NCI-H2196 treated with DMSO at 0.1 percent for 48 hours (cell line): ENCODE results near the gene ZNF423.
"Not testable (repeated sequence)": the region's sequence is repeated elsewhere in the genome, so short reads cannot be mapped to it uniquely, and the experiment has no call there.

ENCODE experiments used
- DNase-seq: peaks from one replicate; lab custom pipeline; 2025; ENCODE audit not compliant: unreplicated experiment; lab: John Stamatoyannopoulos, UW

The ZNF423 gene

DNA sequence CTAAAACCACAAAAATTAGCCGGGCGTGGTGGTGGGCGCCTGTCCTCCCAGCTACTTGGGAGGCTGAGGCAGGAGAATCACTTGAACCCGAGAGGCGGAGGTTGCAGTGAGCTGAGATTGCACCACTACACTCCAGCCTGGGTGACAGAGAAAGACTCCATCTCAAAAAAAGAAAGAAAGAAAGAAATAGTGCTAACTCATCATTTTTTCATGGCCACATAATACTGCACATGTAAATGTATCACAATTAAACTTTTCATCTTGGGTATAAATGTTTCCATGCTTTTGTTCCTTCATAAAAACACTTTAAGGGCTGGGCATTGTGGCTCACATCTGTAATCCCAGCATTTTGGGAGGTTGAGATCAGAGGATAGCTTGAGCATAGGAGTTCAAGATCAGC, 15.9 kb upstream of the ZNF423 start:
- not testable (repeated sequence) for DNase-seq

DNA sequence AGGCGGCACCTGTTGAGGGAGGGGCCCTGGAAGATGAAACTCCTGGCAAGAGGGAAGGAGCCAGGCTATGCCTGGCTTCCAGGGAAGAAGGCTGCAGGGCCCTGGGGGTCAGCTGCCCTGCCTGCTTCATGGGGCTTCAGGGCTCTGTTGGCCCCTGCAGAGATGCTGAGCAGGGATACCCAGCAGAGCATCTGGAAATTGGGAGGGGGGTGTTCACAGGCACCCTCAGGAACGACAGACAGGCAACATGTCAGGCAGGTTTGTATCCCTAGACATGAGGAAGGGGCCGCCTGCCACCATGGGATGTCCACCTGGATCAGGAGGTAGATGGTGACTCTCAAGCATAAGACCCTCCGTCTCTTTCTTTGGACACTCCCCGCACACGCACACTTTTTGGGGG, 13.8 kb upstream of the ZNF423 start:
- no peak for DNase-seq

DNA sequence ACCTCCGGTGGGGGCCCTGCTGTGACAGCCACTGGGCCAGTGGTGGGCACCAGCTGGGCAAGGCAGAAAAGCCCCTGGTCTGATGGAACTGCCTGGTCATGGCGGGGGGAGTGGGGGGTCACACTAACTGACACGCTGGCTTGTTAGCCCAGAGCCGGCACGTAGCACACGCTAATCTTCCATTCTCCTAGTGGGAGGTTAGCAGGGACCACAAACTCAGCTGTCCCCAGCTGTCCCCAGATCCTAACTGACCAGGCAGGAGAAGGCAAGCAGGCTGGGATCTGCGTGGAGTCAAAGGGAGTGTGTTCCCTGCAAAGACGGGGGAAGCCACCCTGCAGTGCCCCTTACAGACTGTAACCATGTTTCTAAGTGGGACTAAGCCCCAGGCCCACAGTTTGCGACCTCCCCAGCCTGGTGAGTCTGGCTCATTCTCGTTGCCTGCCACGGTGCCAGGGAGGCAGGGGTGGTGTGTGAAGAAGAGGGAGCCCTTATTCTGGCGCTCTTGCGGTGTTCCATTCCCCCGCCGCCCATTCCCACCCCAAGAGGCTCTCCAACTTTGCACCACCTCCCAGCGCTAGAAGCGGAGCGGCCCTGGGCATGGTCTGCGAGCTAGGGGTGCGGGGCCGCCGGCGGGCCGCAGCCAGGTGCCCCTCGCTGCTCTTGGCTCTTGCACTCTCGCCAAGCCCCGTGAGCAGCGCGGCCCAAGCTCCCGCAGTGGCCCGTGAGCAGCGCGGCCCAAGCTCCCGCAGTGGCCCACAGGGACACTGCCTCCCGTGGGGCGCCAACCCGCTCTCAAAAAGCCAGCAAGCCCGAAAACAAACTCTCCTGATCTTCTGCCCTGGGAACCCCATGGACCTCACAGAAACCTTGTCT, 12.1 kb upstream of the ZNF423 start:
- no peak for DNase-seq

DNA sequence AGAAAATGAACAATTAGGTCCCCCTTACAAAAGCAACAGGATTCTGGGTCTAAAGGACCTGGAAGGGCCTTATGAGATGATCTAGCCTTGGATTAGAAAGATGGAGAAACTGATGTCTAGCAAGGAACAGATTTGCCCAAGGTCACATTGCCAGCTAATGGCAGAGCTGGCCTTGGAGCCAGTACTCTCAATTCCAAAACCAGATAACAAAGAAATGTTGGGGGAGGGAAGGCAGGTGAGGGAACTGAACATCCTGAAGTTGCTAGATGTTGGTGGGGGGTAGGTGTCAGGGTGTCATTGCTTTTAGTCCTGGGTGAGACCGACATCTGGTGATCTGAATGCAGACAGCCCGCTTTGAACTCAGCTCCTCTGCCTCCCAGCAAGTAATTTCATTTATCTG, 11.3 kb upstream of the ZNF423 start:
- no peak for DNase-seq

DNA sequence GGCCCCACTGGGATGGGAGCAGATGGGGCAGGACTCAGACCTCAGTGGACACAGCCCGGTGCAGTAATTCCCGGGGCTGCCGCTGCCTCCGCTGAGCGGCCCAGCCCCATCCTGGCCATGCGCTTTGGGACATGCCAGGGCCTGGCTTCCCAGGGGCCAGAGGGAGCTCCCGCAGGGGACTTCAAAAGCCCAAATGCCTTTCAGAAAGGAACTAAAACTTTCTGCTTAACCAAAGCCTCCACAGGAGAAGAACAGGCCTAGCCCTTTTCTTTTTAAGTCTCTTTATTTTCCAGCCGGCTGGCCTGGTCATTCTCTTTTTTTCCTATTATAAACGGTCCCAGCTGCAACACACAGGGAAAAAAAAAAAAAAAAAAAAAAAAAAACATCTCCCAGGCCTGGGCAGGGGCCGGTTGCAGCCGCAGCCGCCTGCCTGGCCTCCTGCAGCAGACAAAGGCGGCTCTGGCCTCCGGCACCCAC, 10.7 kb upstream of the ZNF423 start:
- DNase-seq = no peak

DNA sequence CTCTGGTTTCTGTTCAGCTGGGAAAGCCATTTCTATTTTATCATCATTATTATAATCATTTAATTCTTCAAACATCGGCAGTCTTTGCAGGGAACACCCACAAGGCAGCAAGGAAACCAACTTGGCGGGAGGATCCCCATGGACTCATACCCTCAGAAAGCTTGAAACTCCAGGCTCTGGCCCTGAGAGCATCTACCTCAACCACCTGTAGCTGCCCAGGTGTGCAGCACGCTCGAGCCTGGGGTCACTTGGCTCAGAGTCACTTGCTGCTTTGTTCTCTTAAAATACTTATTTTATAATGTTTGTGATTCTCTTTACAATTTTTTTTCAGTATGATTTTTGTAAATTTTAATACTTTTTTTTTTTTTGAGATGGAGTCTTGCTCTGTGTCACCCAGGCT, 6.8 kb upstream of the ZNF423 start:
- DNase-seq = no peak

DNA sequence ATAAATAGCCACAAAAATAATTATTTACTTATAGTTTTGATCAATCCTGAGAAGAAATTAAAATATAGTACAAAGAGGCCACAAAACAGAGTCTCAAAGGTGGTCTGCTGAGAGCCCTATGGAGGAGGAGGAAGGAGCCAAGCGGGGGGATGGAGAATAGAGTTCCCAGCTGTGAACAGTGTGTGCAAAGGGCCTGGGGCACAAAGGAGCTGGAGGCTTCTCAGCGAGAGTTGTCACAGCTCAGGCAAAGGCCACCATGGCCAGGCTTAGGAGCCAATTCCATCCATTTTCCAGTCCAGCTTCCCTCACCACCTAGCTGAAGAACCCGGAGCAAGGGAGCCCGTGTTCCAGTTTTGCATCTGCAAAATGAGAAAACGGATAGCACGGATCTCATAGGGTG, 5.4 kb upstream of the ZNF423 start:
- DNase-seq = no peak

DNA sequence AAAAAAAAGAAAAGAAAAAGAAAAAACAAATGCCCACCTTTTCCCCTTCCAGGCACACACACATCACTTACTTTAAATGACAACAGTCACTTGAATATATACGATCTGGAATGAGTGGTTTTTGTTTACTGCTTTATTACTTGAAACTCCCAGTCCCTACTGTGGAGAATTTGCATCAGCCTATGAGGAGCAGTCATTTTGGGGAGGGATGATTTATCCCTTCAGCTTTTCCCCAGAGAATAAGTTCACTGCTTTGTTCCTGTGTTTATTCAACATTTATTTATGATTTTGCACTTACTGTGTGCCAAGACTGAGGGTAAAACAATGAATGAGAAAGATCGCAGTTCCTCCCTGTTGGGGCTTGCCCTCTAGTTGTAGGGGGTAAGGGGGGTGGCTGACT, 4.7 kb upstream of the ZNF423 start:
- DNase-seq = no peak

DNA sequence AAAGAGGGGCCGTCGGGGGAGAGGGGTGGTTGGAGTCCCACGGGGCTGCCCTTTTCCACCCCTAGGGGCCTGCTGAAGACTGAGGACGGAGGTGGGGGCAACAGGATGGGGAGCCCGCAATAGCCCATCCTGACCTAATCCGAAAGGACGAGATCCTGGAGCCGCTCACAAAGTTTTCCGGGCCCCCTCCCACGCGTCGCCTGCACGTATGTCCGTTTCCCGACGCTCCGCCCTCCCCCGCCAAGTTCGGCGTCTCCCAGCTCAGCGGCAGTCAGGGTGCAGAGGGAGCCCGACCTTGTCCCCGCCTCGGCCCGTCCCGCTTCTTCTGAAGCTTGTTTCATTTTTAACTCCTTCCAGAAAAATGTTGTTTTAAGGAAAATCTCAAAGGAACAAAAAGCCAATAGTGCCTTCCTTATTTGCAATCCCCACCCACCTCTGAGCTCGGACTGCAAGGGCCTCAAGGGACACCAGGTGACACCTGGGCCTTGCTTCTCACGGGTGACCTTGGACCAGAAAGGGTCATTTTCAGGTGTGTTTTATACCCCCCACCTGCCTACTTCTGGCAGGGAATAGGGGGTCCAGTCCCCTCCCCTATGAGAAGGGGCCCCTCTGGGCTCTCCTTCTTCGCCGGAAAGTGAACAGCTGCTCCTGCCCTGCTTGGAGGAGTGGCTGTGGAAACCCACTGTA, 3.4 kb upstream of the ZNF423 start:
- no peak for DNase-seq

DNA sequence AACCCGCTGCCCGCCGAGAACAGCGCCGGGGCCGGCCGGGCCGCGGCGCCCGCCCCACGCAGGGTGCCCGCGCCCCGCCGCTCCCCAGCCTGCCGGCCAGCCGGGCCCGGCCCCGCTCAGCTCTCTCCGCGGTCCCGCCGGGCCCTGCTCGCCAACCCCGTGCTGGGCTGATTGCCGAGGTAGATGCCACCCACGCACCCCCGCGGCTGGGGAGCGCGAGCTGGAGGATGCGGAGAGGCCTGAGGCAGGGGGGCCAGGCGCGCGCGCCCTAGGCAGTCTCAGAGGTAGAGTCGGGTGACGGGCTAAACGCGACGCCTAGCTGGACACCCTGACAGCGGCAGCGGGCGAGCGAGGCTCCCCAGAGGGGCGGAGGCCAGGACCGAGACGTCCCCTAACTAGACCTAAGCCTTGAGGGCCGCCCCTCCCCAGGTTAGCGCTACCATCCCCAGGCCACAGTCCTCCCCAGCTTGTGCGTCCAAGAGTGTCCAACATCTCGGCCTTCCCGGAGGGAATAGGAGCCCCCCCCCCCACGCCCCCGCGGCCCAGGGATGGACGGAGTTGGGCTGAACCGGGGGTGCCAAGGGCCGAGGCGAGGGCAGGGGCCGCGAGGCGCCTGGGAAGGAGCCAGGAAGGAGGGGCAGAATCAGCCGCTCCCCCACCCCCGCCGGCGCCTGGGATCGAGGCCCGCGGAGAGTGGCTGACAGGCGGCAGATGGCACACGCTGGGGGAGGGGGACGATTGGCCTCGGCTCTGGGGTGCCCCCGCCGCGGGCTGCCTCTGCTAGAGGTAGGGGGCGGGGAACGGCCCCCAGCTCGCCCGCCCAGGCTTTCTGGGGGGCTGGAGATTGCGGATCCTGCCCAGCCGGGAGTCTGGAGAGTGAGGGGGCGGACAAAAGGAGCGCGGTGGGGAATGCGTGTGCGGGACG, 2.5 kb upstream of the ZNF423 start:
- no peak for DNase-seq

DNA sequence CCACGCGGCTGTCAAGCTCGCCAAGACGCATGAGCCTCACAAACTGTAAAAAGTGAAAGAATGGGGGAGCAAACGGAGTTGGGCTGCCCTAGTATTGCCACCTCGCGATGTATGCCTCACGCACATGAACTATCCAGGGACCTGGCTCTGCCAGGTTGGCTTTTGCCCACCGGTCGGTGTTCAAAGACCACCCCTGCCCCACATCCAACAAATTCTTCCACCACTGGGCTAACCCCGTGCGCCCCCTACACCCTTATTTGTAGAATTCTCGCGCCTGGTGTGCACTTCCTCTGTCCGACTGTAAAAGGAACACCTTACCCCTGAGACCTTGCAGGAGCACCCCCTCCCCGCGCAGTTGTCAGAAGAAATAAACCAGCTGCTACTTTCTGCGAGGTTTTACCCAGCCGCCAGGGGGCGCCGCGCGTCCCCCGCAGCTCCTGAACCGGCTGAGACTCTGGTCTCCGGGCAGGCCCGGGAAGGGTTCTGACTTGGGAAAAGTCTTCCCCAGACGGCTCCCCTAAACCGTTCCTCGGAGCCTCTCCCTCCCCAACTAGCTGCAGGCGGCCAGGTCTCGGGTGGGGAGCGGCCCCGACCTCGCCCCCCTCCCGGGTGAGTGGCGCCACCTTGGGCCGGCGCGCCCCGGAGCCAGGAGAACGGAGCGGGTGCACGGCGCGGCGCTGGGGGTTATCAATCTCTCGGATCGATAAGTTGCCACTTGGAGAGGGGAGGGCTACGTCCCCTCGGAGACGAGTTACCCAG, 1.7 kb upstream of the ZNF423 start:
- peak; percentile 6 for DNase-seq

DNA sequence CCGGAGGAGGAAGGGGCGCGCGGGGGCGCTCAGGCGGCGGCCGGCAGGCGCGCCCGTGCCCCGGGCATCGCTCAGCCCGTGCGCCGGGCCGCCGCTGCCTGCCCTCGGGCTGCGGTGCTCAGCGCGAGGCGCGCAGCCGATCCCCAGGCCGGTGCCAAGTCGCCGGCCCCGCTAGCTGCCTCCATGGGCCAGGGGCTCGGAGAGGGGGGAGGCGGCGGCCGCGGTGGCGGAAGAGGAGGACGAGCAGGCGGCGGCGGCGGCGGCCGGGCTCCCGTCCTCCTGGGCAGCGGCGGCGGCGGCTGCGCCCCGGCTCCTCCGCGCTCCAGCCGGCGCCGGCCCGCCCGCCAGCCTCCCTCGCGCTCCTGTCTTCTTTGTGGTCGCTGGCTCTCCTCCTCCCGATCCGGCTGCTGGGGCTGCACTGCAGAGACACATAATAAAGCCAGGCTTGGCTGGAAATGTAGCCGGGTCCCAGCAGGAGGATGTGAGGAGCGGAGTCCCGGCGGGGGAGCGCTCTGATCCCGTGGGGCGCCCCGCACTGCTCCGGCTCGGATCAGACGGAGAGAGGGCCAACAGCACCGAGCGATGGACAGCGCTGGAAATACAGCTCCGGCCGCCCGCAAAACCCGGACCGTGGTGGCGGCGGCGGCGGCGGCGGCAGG, 889 bp upstream of the ZNF423 start:
- DNase-seq = peak; percentile 2

DNA sequence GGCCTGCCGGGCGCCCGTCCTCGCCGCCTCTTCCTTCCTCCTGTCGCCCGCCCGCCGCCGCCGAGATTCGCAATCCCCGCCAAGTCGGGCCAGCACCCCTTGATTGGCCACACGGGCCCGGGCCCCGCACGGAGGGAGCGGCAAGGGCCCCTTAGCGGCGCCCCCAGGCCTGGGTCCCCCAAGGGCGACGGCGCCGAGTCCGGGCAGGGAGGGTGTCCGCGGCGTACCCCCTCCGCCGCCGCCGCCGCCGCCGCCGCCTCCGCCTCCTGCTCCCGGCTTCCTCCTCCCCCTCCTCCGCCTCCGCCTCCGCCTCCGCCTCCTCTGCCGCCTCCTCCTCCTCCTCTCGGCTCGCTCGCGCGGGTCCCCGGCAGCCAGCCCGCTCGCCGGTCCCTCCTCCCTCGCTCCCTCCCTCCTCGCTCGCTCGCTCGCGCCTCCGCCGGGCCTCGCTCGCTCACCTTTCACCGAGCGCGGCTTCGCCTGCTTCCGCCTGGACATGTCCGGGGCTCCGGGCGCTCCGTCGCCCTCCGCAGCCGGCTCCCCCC, 561 bp downstream of the ZNF423 start:
- DNase-seq = peak; percentile 10

DNA sequence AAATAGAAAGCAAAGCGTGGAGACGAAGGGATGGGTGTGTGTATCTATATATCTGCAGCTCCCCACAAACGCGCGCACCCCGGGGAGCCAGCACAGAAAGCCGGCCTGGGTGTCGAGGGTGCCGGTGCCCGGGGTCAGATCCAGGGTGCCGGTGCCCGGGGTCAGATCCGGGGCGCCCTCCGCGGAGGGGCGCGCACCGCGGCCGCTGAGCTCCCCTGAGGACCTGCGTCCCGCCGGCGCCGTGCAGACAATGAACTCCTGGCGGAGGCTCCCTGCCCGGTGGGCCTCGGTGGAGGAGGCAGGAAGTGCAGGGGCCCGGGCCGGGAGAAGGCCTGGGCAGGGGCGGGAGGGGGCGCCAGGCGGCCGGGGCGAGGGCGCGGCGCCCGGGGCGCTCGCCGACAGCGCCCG, 1.1 kb downstream of the ZNF423 start:
- no peak for DNase-seq

DNA sequence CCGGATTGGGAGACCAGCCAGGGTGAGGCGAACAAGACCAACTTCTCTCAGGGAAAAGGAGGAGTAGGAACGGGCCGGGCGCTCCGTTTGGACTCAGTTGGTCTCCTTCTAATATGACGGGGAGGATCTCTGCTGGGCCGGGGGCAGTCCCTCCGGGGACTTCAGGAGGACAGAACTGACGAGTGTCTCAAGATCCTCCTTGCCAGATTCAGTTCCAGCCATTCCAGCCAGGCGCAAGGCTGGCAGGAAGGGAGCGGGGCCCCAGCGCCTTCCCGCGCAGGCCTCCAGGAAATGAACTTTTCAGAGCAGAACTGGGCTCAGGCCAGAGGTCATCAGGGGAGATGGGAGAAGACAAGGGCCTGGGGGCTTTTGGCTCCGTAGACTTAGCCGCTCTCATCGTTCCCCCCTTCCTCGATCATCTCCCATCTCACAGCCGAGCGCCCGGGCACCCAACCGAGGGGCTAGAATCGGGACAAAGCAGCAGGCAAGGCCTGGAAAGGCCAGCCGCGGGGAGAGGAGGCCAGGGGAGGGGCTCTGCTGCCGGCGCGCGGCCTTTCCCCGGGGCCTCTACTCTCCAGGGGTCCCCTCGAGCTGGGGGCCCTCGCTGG, 1.6 kb downstream of the ZNF423 start:
- DNase-seq = no peak

DNA sequence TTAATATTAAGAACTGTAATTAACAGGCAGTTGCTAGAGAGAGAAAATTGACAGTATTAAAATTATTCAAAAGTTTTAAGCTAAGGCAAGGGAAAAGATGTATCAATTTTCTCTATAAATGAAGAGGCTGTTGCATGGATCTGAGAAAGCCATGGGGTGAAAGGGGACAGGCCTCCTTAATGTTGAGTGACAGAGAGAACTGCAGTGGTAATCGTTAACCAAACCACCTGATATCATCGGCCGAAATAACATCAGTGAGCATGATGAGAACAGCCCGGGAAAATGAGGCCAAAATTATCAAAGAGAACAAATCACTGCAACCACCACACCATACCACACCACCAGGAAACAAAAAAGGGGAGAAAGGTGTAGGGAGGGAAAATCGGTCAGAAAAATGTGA, 3.6 kb downstream of the ZNF423 start:
- DNase-seq = no peak

DNA sequence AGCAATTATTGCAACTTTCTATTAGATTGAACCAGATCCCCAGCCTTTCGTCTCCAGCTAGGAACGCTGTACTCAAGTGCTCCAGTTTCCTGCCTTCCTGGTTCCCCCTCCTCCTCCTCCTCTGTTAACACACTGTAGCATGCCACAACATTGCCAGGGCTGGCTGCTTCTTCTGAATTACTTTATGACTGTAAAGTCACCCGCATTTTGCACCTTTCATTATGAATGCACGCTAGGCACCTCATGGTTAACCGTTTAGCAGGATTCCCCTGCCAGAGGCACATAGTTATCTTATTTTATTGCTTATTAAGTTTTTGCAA, 4.5 kb downstream of the ZNF423 start:
- no peak for DNase-seq

DNA sequence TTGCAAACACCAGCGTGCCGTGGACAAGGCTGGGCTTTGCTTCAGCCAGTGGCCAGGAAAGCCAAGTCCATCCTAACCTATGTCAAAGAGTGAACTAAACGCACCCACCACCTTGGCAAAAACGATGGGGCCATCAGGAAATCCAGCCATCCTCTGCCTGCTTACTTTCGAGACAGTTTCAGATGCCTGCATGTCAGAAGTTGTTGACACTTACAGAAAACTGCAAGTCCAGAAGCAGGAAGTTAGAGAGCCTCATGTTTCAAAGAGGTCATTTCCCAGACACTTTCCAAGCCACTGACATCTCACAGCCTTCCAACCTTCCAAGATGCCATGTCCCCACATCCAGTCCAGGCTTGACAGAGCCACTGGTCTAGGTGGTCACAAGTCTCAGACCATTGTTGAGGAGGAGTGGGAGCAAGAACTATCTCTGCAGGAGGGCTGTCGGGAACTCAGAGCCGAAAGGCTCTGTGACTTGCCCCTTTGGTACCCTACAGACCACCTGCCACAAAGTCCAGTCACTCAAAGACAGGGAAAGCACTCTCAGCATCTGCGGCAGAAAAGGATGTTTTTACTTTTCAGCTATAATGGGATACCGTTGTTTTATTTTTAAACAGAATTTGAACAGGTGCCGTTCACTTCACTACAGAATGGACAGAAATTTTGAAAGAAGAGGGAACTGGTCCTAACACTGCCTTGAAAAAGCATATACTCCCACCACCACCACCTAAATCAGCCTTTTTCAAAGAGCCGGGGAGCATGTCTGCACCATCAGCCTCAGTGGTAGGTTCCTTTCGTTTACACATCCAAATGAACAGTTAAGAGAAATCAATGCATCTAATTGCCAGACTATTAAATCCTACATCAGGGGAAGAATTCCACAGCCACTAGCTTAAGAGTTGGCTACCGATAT, 5.1 kb downstream of the ZNF423 start:
- DNase-seq = no peak

DNA sequence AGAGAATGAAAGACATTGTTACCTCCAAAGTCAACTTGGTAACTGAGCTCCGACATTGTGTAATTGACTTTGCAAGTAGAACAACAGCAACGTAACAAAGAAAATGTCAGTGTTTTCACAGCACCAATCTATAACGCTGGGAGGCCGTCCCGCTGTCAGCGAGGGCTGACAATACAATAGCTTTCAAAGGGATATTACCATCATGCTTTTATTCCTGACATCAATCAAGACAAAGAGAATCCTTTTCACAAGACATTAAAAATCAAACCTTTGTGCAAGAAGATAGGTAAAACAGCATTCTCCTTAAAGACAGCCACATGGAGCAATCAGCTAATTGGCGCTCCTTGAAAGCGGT, 6.2 kb downstream of the ZNF423 start:
- DNase-seq = no peak
